Thyroid gland (tissue), 4 donors: ENCODE data around the gene FYB1.

Experiments used
- POLR2A ChIP-seq, 2 donors: fragments of 450-650 bp; IDR thresholded peaks; one replicate each; pipeline ENCODE4 v1.6.1; 2017; ENCODE audit warnings: antibody characterized with exemption in 2 of 2, mild to moderate bottlenecking in 2 of 2, moderate library complexity in 1 of 2
- TF ChIP-seq, protein P1 (sequence below), 6 experiments: fragments of 200-600 bp in 3 of 6; fragments of 450-650 bp in 3 of 6; sonication (generic) in 3 of 6; IDR thresholded peaks; one replicate each; pipeline ENCODE4 v1.5.1; 2016 to 2019; ENCODE audit warnings: antibody characterized with exemption in 6 of 6, mild to moderate bottlenecking in 2 of 6, inconsistent platforms in 1 of 6, moderate library complexity in 1 of 6

DNA sequence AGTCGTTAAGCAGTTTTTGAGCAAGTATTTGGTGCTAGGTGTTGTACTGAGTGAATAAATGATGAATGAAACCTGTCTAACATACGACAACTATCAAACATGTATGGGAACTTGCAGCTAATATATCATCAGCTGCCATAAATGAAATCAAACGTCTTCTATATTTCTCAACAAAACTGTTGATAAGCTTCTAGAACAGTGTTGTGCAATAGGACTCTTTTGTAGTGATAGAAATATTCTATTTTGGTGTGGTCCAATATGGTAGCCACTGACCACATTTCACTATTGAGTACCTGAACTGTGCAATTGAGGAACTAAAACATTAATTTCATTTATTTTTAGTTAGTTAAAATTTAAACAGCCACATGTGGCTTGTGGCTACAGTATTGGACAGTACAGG lies 16.3 kb upstream of the FYB1 start:
- TF ChIP-seq POLR2A (IDR thresholded peaks at IDR 0.05): no peak
- TF ChIP-seq, protein P1, sequence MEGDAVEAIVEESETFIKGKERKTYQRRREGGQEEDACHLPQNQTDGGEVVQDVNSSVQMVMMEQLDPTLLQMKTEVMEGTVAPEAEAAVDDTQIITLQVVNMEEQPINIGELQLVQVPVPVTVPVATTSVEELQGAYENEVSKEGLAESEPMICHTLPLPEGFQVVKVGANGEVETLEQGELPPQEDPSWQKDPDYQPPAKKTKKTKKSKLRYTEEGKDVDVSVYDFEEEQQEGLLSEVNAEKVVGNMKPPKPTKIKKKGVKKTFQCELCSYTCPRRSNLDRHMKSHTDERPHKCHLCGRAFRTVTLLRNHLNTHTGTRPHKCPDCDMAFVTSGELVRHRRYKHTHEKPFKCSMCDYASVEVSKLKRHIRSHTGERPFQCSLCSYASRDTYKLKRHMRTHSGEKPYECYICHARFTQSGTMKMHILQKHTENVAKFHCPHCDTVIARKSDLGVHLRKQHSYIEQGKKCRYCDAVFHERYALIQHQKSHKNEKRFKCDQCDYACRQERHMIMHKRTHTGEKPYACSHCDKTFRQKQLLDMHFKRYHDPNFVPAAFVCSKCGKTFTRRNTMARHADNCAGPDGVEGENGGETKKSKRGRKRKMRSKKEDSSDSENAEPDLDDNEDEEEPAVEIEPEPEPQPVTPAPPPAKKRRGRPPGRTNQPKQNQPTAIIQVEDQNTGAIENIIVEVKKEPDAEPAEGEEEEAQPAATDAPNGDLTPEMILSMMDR (IDR thresholded peaks at IDR 0.05): no peak
